Muscle layer of colon (tissue), 2 donors: ENCODE results near the gene TPTE2.

ENCODE experiments used
- H3K27ac ChIP-seq: one replicate; pipeline ENCODE4 v1.7.0; 2013; ENCODE audit warnings: low read depth, mild to moderate bottlenecking, low read length, moderate library complexity
- H3K27me3 ChIP-seq, 2 donors: one replicate each; pipeline ENCODE4 v1.7.0; 2013; ENCODE audit warnings: low read length in 2 of 2, mild to moderate bottlenecking in 2 of 2; ENCODE audit not compliant: insufficient read depth in 2 of 2, control insufficient read depth in 1 of 2
- H3K36me3 ChIP-seq: one replicate; pipeline ENCODE4 v1.7.0; 2013; ENCODE audit warnings: mild to moderate bottlenecking, low read length; ENCODE audit not compliant: insufficient read depth
- H3K4me1 ChIP-seq: one replicate; pipeline ENCODE4 v1.7.0; 2013; ENCODE audit warnings: mild to moderate bottlenecking, low read length; ENCODE audit not compliant: insufficient read depth
- H3K4me3 ChIP-seq, 2 donors: one replicate each; pipeline ENCODE4 v1.7.0; 2013; ENCODE audit warnings: low read length in 2 of 2, low read depth in 1 of 2, mild to moderate bottlenecking in 1 of 2, moderate library complexity in 1 of 2
- H3K9ac ChIP-seq: one replicate; pipeline ENCODE4 v1.7.0; 2013; ENCODE audit warnings: low read length
- H3K9me3 ChIP-seq: one replicate; pipeline ENCODE4 v1.7.0; 2013; ENCODE audit warnings: mild to moderate bottlenecking, low read length
- donor health status: abdominal sarcoma.
- donor health status: Adenocarcinoma of cecum.

TPTE2 gene

DNA sequence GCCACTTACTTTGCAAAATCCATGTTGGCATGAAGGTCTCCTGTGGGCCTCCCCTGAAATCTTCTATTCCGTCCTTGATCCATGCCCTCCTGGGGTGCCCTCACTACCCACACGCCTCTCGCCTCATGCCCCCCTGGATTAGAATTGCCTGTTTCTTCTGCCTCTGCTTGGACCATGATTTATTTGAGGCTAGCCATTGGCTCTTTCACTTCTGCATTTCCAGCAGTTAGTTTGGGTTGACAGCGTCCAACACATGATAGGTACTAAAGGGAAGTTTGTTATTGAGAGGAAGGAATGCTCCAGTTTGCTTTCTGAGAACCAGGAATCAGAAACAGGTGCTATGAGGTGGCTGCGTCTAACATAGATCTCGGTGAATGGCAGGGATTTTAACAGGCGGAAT lies 30.5 kb upstream of the TPTE2 start:
- no peak overlapping the region for H3K4me3 ChIP-seq
- no peak overlapping the region for H3K27ac ChIP-seq
- H3K9ac ChIP-seq, result no peak overlapping the region
- H3K27me3 ChIP-seq, result no peaks in the 10 kb centered on the region
- no peaks in the 10 kb centered on the region for H3K9me3 ChIP-seq
- H3K4me1 ChIP-seq, result no peaks in the 10 kb centered on the region
- no peaks in the 10 kb centered on the region for H3K36me3 ChIP-seq

DNA sequence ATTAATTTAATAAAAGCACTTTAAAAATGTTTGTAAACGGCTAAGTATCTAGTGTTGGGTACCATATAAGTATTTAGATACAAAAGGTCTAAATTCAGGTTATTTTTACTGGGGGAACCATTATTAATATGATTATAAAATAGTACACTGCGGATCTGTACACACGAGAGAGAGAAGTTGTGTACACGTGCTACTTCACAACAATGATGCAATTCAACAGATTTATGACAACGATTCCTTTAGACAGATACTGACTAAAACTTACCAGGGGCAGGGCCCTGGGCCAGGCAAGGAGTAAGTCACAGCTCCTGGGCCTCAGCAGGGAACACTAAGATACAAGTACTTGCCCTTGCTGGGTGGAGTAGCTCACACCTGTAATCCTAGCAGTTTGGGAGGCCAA lies 29.1 kb upstream of the TPTE2 start:
- Histone ChIP-seq H3K27ac (no peak overlapping the region), H3K4me3 (no peak overlapping the region), H3K9ac (no peak overlapping the region), H3K9me3 (no peaks in the 10 kb centered on the region), H3K36me3 (no peaks in the 10 kb centered on the region), H3K27me3 (no peaks in the 10 kb centered on the region), H3K4me1 (no peaks in the 10 kb centered on the region)

DNA sequence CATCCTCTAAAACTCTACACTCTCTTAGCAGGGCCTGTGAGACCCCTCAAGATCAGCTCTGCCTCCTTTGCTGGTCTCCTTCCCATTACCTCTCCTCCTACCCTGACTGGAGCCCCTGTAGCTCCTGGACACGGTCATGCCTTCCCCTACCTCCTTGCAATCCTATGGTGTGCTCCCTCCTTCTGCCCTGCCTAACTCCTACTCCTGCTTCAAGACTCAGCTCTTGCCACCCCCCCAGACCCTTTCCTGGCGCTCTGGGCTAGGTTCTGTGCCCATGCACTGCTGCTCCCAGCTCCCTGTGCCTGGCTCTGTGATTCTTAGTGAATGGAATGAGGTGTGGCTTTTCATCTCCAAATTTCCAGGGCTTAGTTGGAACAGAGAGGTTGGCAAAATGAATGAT lies 28.0 kb upstream of the TPTE2 start:
- Histone ChIP-seq H3K4me1 (no peaks in the 10 kb centered on the region), H3K9me3 (no peaks in the 10 kb centered on the region), H3K36me3 (no peaks in the 10 kb centered on the region), H3K27ac (no peak overlapping the region), H3K4me3 (no peak overlapping the region), H3K27me3 (no peaks in the 10 kb centered on the region), H3K9ac (no peak overlapping the region)

DNA sequence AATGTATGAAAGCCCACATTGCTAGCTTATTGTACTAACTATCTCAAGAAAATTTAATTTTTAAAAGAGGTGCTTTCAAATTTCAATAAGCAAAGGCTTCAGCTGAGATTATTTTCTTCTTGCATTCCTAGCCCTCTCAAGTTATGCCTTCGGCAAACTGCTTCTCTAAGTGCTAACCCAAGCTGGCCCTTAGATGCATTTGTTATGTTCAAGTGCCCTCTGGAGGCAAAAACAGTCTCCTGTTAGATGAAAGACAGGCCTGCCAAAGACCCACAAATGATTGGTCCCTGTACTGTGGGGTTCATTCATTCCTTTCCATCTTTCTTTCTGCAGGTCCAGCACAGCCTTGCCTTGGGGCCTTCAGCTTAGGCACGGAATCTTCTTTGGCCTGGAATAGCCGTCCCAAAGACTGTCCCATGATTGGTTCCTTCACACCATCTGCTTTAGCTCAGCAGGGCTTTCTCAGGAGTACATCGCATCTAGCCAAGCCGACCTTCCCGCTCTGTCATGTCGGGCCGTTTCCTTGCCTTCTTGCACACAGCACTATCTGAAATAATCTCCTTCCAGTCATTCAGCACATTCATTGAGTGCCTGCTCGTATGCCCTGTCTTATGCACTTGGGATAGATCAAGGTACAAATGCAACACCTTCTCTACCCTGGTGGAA lies 26.4 kb upstream of the TPTE2 start:
- Histone ChIP-seq H3K9ac (no peak overlapping the region), H3K4me3 (no peak overlapping the region), H3K9me3 (no peaks in the 10 kb centered on the region), H3K4me1 (no peaks in the 10 kb centered on the region), H3K36me3 (no peaks in the 10 kb centered on the region), H3K27ac (no peak overlapping the region), H3K27me3 (no peaks in the 10 kb centered on the region)

DNA sequence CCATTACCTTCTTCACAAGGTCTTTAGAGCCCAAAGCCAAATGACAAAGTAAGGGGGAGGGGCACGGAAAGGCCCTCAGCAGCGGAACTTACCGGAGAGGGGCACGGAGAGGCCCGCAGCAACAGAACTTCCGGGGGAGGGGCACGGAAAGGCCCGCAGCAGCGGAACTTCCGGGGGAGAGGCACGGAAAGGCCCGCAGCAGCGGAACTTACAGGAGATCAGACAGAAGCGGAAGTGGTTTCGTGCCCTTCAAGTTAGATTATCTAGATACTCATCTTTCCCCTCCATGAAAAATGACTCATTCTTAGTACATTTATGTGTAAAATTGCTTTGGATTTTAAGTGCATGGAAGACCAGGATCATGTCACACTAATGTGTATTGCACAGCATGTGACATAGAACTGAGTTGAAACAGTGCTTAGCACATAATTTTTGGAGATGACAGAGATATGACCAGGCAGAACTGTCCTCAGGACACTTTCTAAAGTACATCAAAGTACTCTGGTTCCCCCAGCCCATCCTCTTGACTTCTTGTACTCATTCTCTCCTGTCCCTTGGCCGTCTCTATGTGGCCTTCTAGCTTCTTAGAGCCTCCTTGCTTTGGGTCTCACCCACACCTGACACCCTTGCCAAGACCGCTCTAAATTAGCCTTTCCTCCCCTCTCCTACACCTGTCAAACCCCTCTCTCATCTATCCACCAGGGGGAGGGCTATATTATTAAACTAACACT lies 25.7 kb upstream of the TPTE2 start:
- H3K36me3 ChIP-seq, result no peaks in the 10 kb centered on the region
- no peak overlapping the region for H3K27ac ChIP-seq
- no peak overlapping the region for H3K4me3 ChIP-seq

DNA sequence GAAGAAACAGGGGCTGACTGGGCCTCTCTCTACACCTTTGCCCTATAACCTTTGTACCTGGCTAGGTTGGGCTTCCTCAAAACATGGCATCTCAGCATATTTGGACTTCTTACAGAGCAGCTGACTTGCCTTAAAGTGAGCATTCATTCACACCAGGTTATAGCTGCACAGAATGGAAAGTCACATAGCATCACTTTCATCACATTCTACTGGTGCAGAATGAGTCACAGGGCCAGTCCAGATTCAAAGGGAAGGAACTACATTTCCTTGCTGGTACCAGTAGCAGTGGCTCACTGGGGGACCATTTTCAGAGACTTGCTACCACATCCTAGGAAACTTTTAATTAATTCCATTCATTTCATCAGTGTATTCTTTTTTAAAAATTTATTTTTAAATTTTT lies 20.3 kb upstream of the TPTE2 start:
- no peak overlapping the region for H3K4me3 ChIP-seq
- no peak overlapping the region for H3K9ac ChIP-seq
- H3K27ac ChIP-seq, result no peak overlapping the region
- no peaks in the 10 kb centered on the region for H3K36me3 ChIP-seq
- H3K4me1 ChIP-seq, result no peaks in the 10 kb centered on the region
- H3K9me3 ChIP-seq, result no peaks in the 10 kb centered on the region
- no peaks in the 10 kb centered on the region for H3K27me3 ChIP-seq

More for the DNA sequence above, 25.7 kb upstream of the TPTE2 start:
- Histone ChIP-seq H3K9me3 (no peaks in the 10 kb centered on the region), H3K4me1 (no peaks in the 10 kb centered on the region), H3K27me3 (no peaks in the 10 kb centered on the region), H3K9ac (no peak overlapping the region)

DNA sequence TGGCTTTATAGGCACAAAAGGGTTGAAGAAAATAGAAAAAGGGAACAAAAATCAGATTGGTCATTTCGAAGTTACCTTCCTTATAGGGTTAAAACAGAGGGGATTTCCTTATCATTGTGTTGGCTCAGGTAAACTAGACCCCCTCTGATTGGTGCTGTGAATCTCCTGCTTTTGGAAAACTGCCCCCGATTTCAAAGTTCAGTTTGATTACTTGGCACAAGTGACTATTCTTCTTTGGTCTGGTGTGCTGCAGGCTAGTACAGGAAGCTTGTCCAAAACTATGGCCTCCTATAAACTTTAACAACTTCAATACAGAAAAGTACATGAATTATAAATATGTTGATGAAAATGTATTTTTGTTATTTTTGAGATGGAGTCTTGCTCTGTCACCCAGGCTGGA lies 13.9 kb upstream of the TPTE2 start:
- no peaks in the 10 kb centered on the region for H3K27me3 ChIP-seq
- H3K9me3 ChIP-seq, result no peaks in the 10 kb centered on the region
- H3K4me1 ChIP-seq, result no peaks in the 10 kb centered on the region
- no peak overlapping the region for H3K4me3 ChIP-seq
- no peaks in the 10 kb centered on the region for H3K36me3 ChIP-seq
- no peak overlapping the region for H3K27ac ChIP-seq
- H3K9ac ChIP-seq, result no peak overlapping the region

DNA sequence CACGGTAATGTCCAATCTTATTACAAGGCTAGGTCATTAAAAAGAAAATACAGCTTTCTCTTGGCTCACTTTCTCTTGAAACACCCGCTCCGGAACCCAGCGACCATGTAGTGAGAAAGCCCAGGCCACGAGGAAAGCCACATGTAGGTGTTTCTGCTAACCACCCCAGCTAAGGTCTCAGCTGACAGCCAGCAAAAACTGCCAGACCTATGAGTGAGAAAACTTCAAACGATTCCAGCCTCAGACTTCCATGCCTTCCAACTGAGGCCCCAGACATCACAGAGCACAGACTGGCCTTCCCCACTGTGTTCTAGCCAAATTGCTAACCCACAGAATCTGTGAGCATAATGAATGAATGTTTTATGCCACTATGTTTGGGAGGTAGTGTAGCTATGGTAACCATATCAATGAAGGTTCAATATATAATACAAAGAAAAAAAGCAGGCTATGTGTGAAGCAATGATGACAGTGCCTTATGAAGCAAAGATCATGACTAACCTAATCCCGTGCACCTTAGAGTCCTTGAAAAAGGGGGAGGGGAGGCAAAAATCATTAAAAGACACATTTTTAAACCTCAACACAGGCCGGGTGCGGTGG lies 11.9 kb upstream of the TPTE2 start:
- no peak overlapping the region for H3K9ac ChIP-seq
- no peak overlapping the region for H3K27ac ChIP-seq
- H3K27me3 ChIP-seq, result no peaks in the 10 kb centered on the region
- no peaks in the 10 kb centered on the region for H3K36me3 ChIP-seq
- H3K9me3 ChIP-seq, result no peaks in the 10 kb centered on the region
- no peak overlapping the region for H3K4me3 ChIP-seq
- no peaks in the 10 kb centered on the region for H3K4me1 ChIP-seq

DNA sequence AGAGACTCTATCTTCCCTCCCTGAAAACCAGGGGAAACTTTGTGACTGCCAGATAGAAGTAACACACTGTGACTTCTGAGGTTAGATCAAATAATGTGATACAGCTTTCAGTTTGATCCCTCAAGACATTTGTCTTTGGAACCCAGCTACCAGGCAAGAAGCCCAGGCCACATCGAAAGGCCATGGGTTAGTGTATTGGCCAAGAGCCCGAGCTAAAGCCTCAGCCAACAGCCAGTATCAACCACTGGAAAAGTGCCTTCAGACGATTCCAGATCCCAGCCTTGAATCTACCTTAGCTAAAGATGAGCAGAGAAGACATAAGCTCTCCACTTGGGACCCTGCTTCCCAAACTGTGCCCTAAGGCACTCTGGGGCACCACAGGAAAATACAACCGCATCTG lies 10.9 kb upstream of the TPTE2 start:
- Histone ChIP-seq H3K27me3 (no peaks in the 10 kb centered on the region), H3K9ac (no peak overlapping the region), H3K9me3 (no peaks in the 10 kb centered on the region), H3K36me3 (no peaks in the 10 kb centered on the region), H3K27ac (no peak overlapping the region), H3K4me1 (no peaks in the 10 kb centered on the region), H3K4me3 (no peak overlapping the region)

DNA sequence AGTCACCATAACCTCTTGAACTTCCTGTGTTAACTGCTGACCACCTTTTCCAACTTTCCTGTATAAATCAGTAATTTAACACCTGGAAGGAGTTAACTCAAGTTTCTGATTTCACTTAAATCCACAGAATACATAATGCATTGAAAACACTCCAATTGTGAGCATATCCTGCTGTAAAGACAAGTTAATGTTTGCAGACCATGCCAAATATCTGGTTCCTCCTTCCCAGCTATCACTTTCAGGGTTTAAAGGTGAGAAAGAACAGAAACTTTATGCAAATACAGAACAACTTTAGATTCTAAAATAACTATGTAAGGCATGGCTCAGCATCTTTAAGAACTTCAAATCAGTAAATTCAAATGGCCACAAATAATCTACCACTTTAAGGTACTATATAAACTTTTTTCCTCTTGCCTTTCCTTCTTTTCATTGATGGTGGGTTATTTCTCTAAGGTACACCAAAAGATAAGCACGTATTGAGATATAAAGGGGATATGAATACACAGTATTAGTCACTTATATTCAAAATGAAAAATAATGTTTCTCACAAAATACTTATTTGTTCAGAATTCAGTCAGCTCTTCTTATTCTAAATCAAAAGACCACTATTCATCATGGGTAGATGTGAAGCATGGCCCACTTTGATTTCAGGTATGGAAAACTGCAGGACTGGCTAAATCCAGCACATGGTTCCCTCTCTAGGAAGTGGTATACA lies 6.6 kb upstream of the TPTE2 start:
- H3K27ac ChIP-seq, result no peak overlapping the region

DNA sequence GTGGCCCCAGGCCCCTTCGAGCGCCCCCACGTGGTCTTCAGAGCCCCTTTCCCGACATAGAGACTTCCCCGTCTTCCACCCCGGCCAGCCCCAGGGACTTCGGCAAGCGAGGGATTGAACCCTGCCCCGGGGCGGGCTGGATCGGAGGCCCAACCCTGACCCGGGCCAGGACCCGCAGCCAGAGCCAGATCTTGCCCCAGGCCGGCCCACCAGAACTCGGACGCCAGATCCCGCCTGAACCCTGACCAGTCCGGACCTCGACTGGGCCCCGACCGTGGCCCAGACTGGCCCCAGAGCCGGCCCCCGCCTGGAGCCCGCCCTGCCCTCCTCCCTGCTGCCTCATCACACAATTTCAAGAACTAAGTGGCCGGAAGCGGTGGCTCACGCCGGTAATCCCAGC lies 253 bp upstream of the TPTE2 start:
- Histone ChIP-seq H3K4me3 (no peak overlapping the region), H3K9ac (no peak overlapping the region), H3K4me1 (no peaks in the 10 kb centered on the region), H3K36me3 (no peaks in the 10 kb centered on the region), H3K27ac (no peak overlapping the region), H3K27me3 (peaks cover 0 to 4% of the 10 kb centered on the region in 2 donors), H3K9me3 (no peaks in the 10 kb centered on the region)

More for the DNA sequence above, 6.6 kb upstream of the TPTE2 start:
- Histone ChIP-seq H3K4me1 (no peaks in the 10 kb centered on the region), H3K9ac (no peak overlapping the region), H3K9me3 (no peaks in the 10 kb centered on the region), H3K27me3 (peaks cover 0 to 4% of the 10 kb centered on the region in 2 donors), H3K36me3 (no peaks in the 10 kb centered on the region), H3K4me3 (no peak overlapping the region)
